Measurements from ENCODE around the gene ZFPL1. TPM values are rescaled to one million over a fixed set of nuclear protein-coding genes. Genes with fewer than 3 reads are reported as not detected.

The ZFPL1 gene
- polyA plus RNA-seq, 1 donor = 24.1 TPM

- no peak for DNase-seq
Measured at GRCh38 chr11:65130631-65131416, 46.8 kb downstream of the ZFPL1 start.

DNA sequence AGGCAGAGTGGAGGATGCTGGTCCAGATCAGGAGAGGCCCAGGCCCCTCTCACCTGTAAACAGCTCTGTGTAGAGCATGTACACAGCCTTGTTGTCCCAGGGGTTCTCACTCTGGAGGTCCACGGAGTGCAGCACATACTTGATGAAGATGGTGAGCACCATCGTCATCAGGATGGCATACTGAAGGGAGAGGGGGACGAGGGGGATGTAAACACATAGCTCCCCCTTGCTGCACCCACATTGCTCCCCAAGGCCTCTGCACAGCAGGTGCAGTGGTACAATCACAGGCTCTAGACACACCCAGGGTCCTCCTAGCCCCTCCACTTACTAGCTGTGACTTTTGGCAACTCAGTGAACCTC lies 47.4 kb downstream of the ZFPL1 start:
- no peak for DNase-seq

- no peak for DNase-seq
Measured at GRCh38 chr11:65131895-65132237, 47.8 kb downstream of the ZFPL1 start.

- DNase-seq = no peak
Measured at GRCh38 chr11:65132238-65132987, 48.4 kb downstream of the ZFPL1 start.

GRCh38 chr11:65132988-65133700 lies 49.1 kb downstream of the ZFPL1 start:
- DNase-seq = no peak

DNA sequence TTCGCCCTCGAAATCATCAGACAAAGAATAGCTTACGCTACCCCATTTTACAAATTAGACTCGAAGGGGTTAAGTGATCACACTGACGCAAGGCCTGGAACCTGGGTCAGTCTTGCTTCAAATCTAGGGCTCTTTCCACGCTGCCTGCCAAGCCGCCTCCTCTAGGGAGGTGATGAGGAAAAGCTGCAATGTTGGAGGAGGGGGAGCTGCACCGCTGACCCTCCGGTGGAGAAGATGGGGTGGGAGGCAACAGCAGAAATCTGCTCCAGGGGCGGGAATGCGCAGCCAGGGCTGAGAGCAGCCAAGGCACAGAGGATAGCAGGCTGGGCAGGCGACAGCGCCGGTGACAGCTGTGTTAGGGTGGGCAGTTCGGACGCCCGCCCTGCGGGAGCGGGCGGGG lies 49.7 kb downstream of the ZFPL1 start:
- DNase-seq = peak; percentile 85

- DNase-seq = peak; percentile 94
Measured at GRCh38 chr11:65134240-65134951, 50.4 kb downstream of the ZFPL1 start, which contains the start of gene SYVN1. Gene SYVN1, minus strand, starts transcription at chr11:65134519. Its CDS starts 918 bp downstream, at chr11:65133601.

GRCh38 chr11:65134952-65135632 lies 51.1 kb downstream of the ZFPL1 start:
- DNase-seq = peak; percentile 91

GRCh38 chr11:65135633-65136145 lies 51.7 kb downstream of the ZFPL1 start:
- DNase-seq = no peak

- no peak for DNase-seq
Measured at GRCh38 chr11:65136515-65137096, 52.6 kb downstream of the ZFPL1 start.

Other genes starting within 250 kb of the ZFPL1 start
- gene CDC42BPG, start 239.6 kb upstream of the ZFPL1 start, polyA plus RNA-seq (ENCODE audit: insufficient read length) = 1.0 TPM
- gene EHD1, start 205.6 kb upstream of the ZFPL1 start, polyA plus RNA-seq (ENCODE audit: insufficient read length) = 133 TPM
- gene ATG2A, start 167.0 kb upstream of the ZFPL1 start, polyA plus RNA-seq (ENCODE audit: insufficient read length) = 15.3 TPM
- gene PPP2R5B, start 159.5 kb upstream of the ZFPL1 start, polyA plus RNA-seq (ENCODE audit: insufficient read length) = 11.5 TPM
- not detected for gene GPHA2, start 148.3 kb upstream of the ZFPL1 start, polyA plus RNA-seq (ENCODE audit: insufficient read length)
- not detected for gene MAJIN, start 112.1 kb upstream of the ZFPL1 start, polyA plus RNA-seq (ENCODE audit: insufficient read length)
- gene BATF2, start 87.3 kb upstream of the ZFPL1 start, polyA plus RNA-seq (ENCODE audit: insufficient read length) = 0.94 TPM
- 135 TPM for gene ARL2, start 70.1 kb upstream of the ZFPL1 start, polyA plus RNA-seq (ENCODE audit: insufficient read length)
- gene SNX15, start 56.8 kb upstream of the ZFPL1 start, polyA plus RNA-seq (ENCODE audit: insufficient read length) = 25.7 TPM
- gene SAC3D1, start 43.0 kb upstream of the ZFPL1 start, polyA plus RNA-seq (ENCODE audit: insufficient read length) = 15.6 TPM
- gene NAALADL1, start 25.7 kb upstream of the ZFPL1 start, polyA plus RNA-seq (ENCODE audit: insufficient read length) = 7.4 TPM
- 11.7 TPM for gene CDCA5, start 182 bp upstream of the ZFPL1 start, polyA plus RNA-seq (ENCODE audit: insufficient read length)
- gene VPS51, start 12.0 kb downstream of the ZFPL1 start, polyA plus RNA-seq (ENCODE audit: insufficient read length) = 162 TPM
- 13.1 TPM for gene TM7SF2, start 27.6 kb downstream of the ZFPL1 start, polyA plus RNA-seq (ENCODE audit: insufficient read length)
- gene ZNHIT2, start 33.5 kb downstream of the ZFPL1 start, polyA plus RNA-seq (ENCODE audit: insufficient read length) = 4.4 TPM
- 1,052 TPM for gene FAU, start 37.9 kb downstream of the ZFPL1 start, polyA plus RNA-seq (ENCODE audit: insufficient read length)
- gene MRPL49, start 38.1 kb downstream of the ZFPL1 start, polyA plus RNA-seq (ENCODE audit: insufficient read length) = 23.5 TPM
- gene SYVN1, start 50.3 kb downstream of the ZFPL1 start, polyA plus RNA-seq (ENCODE audit: insufficient read length) = 41.1 TPM
- gene SPDYC, start 86.0 kb downstream of the ZFPL1 start, polyA plus RNA-seq (ENCODE audit: insufficient read length) = not detected
- 99.7 TPM for gene CAPN1, start 97.7 kb downstream of the ZFPL1 start, polyA plus RNA-seq (ENCODE audit: insufficient read length)
- gene POLA2, start 177.7 kb downstream of the ZFPL1 start, polyA plus RNA-seq (ENCODE audit: insufficient read length) = 36.5 TPM
- gene CDC42EP2, start 230.6 kb downstream of the ZFPL1 start, polyA plus RNA-seq (ENCODE audit: insufficient read length) = 38.8 TPM
- 48.6 TPM for gene DPF2, start 249.6 kb downstream of the ZFPL1 start, polyA plus RNA-seq (ENCODE audit: insufficient read length)